ENCODE measurements around the gene PCBP3.
A peak's percentile ranks its signal among the peaks of the same experiment; 100 is the strongest.
"Not testable (repeated sequence)": the region's sequence is repeated elsewhere in the genome, so short reads cannot be mapped to it uniquely, and the experiment has no call there.

PCBP3 gene

DNA sequence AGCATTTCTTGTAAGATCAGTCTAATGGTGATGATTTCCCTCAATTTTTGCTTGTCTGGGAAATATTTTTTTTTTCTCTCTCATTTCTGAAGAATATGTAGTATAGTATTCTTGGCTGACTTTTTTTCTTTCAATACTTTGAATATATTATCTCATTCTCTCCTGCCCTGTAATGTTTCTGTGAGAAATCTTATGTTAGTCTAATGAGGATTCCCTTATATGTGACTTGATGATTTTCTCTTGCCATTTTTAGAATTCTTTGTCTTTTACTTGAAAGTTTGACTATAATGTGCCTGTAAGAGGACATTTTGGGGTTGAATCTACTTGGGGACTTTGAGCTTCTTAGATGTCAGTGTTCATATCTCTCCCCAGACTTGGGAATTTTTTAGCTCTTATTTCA lies 40.0 kb upstream of the PCBP3 start:
- DNase-seq (ENCODE audit: insufficient read length), result no peak
- FAIRE-seq, result no peak
- TF ChIP-seq TAF1 (IDR thresholded peaks at IDR 0.05; ENCODE audit: borderline replicate concordance, low read depth, low read length) (no peak), POLR2AphosphoS5 (IDR thresholded peaks at IDR 0.05; ENCODE audit: low read depth, low read length) (no peak), POLR2A (IDR thresholded peaks at IDR 0.05; ENCODE audit: low read depth, low read length) (no peak)

DNA sequence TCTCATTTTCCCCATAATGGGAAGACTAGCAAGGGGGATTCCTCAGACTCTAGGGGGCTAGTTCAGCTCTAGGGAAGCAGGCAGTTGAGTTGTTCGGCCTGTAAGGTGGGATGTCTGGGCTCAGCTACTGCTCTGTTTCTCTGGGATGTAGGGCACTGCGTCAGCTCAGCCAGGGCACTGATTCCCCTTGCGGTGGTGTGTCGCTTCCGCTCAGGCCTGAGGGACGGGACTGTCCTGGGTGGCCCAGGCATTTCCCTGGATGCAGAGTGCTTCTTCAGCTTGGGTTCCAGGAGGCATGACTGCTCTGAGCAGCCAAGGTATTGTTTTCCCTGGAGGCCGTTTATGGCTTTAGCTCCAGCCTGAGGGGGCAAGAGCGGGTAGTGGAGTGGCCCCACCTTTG lies 38.8 kb upstream of the PCBP3 start:
- DNase-seq (ENCODE audit: insufficient read length), result not testable (repeated sequence)
- FAIRE-seq, result peak; percentile 27

DNA sequence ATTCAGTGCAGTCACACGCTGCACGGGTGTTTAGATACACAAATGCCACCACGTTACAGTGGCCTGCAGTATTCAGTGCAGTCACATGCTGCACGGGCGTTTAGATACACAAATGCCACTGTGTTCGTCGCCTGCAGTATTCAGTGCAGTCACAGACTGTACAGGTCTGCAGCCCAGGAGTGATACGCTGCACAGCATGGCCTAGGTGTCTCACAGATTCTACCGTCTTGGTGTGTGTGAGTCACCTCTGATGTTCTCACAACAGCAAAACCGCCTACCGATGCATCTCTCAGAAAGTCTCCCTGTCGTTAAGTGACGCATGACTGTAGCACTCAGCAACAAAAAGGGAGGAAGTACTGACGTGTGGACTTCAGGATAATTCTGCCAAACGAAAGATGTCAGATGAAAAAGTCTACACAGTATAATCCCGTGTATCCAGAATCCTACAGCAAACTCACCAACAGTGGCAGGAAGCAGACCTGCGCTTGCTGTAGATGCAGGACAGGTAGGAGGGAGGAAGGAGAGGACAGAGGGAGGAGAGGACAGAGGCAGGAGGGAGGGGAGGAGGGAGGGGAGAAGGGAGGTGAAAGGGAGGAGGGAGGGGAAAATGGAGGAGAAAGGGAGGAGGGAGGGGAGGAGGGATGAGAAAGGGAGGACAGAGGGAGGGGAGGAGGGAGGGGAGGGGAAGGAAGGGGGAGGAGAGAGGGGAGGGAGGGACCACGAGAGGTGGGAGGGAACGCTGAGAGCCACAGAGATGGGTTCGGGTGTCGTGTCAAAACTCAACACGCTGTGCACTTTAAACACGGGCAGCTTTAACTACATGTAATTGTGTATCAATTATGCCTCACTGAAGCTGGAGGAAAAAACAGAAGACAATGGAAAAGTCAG lies 36.3 kb upstream of the PCBP3 start:
- no peak for FAIRE-seq
- TF ChIP-seq POLR2AphosphoS5 (IDR thresholded peaks at IDR 0.05; ENCODE audit: low read depth, low read length) (no peak), POLR2A (IDR thresholded peaks at IDR 0.05; ENCODE audit: low read depth, low read length) (no peak), TAF1 (IDR thresholded peaks at IDR 0.05; ENCODE audit: borderline replicate concordance, low read depth, low read length) (no peak)
- no peak for DNase-seq (ENCODE audit: insufficient read length)

DNA sequence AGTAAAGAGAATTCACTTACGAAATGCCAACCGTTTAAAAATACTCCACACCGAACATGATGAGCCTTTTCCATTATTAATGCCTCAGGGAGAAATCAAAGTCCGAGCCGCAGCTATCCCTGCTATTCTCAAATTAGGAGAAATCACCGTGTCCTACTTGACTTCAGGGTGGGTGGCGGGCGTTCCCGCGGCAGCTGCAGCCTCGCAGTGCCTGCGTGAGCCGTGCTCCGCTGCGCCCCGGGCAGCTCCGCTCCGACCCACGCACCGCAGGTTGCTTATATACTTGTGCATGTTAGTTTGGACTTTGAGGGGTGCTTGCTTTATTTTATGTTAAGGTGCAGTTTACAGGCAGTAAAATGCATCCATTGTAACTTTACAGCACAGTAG lies 35.6 kb upstream of the PCBP3 start:
- FAIRE-seq, result no peak
- DNase-seq (ENCODE audit: insufficient read length), result no peak
- TF ChIP-seq POLR2A (IDR thresholded peaks at IDR 0.05; ENCODE audit: low read depth, low read length) (no peak), POLR2AphosphoS5 (IDR thresholded peaks at IDR 0.05; ENCODE audit: low read depth, low read length) (no peak), TAF1 (IDR thresholded peaks at IDR 0.05; ENCODE audit: borderline replicate concordance, low read depth, low read length) (no peak)

DNA sequence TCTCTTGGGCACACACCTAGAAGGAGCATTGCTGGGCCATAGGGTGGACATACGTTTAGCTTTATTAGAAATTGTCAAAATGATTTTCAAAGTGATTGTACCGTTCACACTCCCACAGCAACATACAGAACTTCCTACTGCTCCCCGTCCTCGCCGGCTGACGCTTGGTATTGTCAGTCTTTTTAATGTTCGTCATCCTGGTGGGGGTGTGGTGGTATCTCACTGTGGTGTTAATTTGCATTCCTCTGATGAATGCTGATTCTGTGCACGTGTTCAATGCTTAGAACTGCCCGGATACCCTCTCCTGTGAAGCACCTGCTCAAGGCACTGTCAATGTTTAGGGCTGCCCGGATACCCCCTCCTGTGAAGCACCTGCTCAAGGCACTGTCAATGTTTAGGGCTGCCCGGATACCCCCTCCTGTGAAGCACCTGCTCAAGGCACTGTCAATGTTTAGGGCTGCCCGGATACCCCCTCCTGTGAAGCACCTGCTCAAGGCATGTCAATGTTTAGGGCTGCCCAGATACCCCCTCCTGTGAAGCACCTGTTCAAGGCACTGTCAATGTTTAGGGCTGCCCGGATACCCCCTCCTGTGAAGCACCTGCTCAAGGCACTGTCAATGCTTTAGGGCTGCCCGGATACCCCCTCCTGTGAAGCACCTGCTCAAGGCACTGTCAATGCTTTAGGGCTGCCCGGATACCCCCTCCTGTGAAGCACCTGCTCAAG lies 34.6 kb upstream of the PCBP3 start:
- not testable (repeated sequence) for FAIRE-seq; DNase-seq (ENCODE audit: insufficient read length)

DNA sequence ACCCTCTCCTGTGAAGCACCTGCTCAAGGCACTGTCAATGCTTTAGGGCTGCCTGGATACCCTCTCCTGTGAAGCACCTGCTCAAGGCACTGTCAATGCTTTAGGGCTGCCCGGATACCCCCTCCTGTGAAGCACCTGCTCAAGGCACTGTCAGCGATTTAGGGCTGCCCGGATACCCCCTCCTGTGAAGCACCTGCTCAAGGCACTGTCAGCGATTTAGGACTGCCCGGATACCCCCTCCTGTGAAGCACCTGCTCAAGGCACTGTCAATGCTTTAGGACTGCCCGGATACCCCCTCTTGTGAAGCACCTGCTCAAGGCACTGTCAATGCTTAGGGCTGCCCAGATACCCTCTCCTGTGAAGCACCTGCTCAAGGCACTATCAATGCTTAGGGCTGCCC lies 33.9 kb upstream of the PCBP3 start:
- not testable (repeated sequence) for FAIRE-seq; DNase-seq (ENCODE audit: insufficient read length)

DNA sequence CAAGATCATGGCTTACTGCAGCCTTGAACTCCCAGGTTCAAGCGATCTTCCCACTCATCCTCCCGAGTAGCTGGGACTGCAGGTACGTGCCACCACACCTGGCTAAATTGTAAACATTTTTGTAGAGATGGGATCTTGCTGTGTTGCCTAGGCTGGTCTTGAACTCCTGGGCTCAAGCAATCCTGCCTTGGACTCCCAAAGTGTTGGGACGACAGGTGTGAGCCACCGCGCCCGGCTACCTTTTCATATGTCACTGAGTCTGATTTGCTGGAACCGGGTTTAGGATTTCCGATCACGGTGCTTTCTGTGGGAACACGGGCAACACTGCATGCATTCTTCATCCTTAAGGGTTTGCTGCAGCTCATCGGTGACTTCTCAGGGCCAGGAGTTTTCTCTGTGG lies 32.2 kb upstream of the PCBP3 start:
- no peak for TF ChIP-seq POLR2AphosphoS5 (IDR thresholded peaks at IDR 0.05; ENCODE audit: low read depth, low read length)
- TF ChIP-seq TAF1 (IDR thresholded peaks at IDR 0.05; ENCODE audit: borderline replicate concordance, low read depth, low read length), result no peak
- TF ChIP-seq POLR2A (IDR thresholded peaks at IDR 0.05; ENCODE audit: low read depth, low read length), result no peak
- no peak for FAIRE-seq

DNA sequence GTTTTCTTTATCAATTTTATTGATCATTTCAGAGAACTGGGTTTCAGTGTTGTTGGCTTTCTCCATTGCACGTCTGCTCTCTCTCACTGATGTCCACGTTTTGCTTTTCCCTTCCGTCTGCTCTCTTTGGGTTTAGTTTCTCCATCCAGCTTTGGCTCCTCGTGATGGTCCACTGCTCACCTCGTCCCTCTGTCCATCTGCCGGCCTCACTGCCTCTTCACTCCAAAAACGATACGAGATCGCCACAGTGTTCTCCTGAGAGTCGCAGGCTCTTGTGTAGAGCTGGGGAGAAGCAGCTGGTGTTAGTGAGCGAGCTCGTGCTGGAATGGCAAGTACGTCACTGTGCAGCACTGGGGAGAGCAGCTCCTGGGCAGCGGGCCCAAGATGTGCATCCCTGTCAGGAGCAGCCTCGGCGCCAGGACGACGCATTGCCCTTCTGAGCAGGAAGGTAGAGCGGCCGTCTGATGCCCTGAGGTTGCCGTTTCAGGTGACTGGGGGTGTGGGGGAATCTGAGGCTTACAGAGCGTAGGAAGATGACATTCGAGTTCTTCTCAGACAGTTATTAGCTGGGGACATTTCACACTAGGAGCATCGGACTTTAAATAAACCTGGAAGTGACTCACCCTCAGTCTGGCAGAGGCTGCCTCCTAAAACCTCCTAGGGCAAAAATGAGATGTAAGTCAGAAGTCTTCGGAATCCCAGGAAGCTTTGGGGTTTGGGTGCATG lies 31.4 kb upstream of the PCBP3 start:
- DNase-seq (ENCODE audit: insufficient read length) (no peak), FAIRE-seq (no peak)
- TF ChIP-seq POLR2A (IDR thresholded peaks at IDR 0.05; ENCODE audit: low read depth, low read length) (no peak), POLR2AphosphoS5 (IDR thresholded peaks at IDR 0.05; ENCODE audit: low read depth, low read length) (no peak), TAF1 (IDR thresholded peaks at IDR 0.05; ENCODE audit: borderline replicate concordance, low read depth, low read length) (no peak)

More for the DNA sequence above, 32.2 kb upstream of the PCBP3 start:
- DNase-seq (ENCODE audit: insufficient read length), result no peak

DNA sequence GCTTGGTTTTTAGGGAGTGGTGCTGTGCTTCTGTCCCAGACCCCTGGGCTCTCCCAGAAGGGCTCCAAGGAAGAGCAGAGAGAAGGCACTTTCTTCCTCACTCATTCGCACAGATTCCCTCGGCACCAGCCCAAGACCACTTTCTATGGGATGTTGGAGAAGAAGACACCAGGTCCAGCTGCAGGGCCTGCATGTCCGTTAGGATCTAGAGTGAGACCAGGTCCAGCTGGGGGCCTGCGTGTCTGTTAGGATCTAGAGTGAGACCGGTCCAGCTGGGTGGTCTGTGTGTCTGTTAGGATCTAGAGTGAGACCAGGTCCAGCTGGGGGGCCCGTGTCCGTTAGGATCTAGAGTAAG lies 30.9 kb upstream of the PCBP3 start:
- DNase-seq (ENCODE audit: insufficient read length); FAIRE-seq: not testable (repeated sequence)

DNA sequence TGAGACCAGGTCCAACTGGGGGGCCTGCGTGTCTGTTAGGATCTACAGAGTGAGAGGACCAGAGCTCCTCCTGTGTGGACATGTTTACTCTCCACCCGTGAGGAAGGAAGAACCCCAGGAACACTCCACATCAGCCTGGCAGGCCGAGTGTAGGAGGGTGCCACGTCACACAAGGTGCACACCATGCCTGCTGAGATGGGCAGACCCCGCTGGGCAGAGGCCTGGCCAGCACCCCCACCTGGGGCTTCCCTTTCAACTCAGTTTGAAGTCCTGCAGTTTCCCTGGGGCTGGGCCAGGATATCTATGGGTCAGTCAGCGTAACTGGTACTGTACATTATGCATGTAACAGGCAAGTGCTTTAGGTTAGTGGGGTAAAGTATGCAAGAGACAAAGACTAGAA lies 30.1 kb upstream of the PCBP3 start:
- DNase-seq (ENCODE audit: insufficient read length) (no peak), FAIRE-seq (no peak)
- no peak for TF ChIP-seq TAF1 (IDR thresholded peaks at IDR 0.05; ENCODE audit: borderline replicate concordance, low read depth, low read length)
- no peak for TF ChIP-seq POLR2A (IDR thresholded peaks at IDR 0.05; ENCODE audit: low read depth, low read length)
- no peak for TF ChIP-seq POLR2AphosphoS5 (IDR thresholded peaks at IDR 0.05; ENCODE audit: low read depth, low read length)

DNA sequence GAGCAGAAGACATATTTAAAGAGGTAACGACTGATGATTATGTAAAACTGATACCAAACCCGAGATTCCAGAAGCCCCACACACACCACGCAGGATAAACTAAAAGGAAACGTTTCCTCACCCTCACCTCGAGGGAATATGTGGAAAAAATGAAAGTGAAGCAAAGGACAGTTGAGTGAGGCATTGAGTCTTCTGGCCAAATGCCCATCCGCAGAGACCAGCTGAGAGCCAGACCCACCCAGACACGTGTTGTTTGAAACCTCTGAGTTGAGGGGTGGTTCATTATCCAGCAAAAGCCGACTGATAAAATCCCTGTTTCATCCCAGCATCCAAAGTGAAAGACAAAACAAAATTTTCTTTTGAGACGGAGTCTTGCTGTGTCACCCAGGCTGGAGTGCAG lies 29.6 kb upstream of the PCBP3 start:
- no peak for FAIRE-seq
- no peak for TF ChIP-seq POLR2AphosphoS5 (IDR thresholded peaks at IDR 0.05; ENCODE audit: low read depth, low read length)
- no peak for TF ChIP-seq TAF1 (IDR thresholded peaks at IDR 0.05; ENCODE audit: borderline replicate concordance, low read depth, low read length)
- TF ChIP-seq POLR2A (IDR thresholded peaks at IDR 0.05; ENCODE audit: low read depth, low read length), result no peak
- no peak for DNase-seq (ENCODE audit: insufficient read length)

DNA sequence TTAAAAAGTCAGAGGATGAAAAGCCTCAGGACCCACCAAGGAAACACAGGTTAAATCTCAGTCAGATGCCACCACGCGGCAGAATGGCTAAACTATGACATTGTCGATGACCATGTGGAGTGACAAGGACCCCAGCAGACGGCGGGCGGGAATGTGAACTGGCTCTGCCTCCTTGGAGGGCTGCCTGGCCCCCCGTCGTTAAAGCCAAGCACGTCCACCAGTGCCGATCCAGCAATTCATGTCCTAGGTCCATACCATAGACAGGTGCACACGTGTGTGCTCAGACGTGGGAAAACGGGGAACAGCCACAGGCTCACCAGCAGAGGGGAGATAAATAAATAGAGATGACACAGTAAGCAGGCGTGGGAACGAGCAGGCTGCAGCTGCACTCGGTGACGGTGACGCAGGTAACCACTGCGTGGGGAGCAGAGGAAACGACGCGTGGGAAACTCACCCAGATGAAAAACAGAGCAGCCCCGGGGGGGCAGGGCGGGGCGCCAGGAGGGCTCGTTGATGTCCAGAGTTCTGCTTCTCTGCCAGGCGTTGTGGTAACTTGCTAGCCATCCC lies 28.3 kb upstream of the PCBP3 start:
- TF ChIP-seq POLR2AphosphoS5 (IDR thresholded peaks at IDR 0.05; ENCODE audit: low read depth, low read length), result no peak
- TF ChIP-seq TAF1 (IDR thresholded peaks at IDR 0.05; ENCODE audit: borderline replicate concordance, low read depth, low read length), result no peak
- no peak for TF ChIP-seq POLR2A (IDR thresholded peaks at IDR 0.05; ENCODE audit: low read depth, low read length)
- DNase-seq (ENCODE audit: insufficient read length) (no peak), FAIRE-seq (no peak)
